ENCODE data around the gene TMX3. TPM values are rescaled to one million over a fixed set of nuclear protein-coding genes. Genes with fewer than 3 reads are reported as not detected.

Gene TMX3
- total RNA-seq, 1 donor: 94.5 TPM

DNA sequence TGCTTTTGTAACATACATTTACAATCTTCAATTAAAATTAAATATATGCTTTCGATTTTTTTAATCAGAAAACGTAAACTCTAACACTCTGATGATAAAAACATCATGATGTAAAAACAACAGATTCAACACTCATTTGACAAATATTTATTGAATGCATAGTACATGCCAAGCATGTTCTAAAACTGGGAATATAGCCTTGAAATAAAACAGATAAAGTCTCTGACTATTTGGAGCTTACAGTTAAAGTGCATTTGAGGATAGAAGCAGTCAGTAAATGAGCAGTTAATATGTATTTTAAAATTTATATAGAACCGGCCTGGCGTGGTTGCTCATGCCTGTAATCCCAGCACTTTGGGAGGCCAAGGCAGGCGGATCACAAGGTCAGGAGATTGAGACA lies 47.8 kb downstream of the TMX3 start:
- H3K27me3 ChIP-seq (ENCODE audit: insufficient read depth, low read length): no peaks in the 10 kb centered on the region
- TF ChIP-seq, protein P1, sequence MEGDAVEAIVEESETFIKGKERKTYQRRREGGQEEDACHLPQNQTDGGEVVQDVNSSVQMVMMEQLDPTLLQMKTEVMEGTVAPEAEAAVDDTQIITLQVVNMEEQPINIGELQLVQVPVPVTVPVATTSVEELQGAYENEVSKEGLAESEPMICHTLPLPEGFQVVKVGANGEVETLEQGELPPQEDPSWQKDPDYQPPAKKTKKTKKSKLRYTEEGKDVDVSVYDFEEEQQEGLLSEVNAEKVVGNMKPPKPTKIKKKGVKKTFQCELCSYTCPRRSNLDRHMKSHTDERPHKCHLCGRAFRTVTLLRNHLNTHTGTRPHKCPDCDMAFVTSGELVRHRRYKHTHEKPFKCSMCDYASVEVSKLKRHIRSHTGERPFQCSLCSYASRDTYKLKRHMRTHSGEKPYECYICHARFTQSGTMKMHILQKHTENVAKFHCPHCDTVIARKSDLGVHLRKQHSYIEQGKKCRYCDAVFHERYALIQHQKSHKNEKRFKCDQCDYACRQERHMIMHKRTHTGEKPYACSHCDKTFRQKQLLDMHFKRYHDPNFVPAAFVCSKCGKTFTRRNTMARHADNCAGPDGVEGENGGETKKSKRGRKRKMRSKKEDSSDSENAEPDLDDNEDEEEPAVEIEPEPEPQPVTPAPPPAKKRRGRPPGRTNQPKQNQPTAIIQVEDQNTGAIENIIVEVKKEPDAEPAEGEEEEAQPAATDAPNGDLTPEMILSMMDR (IDR thresholded peaks at IDR 0.05; ENCODE audit: extremely low read depth, low read depth, low read length): no peak
- H3K4me2 ChIP-seq (ENCODE audit: insufficient read depth, low read length): no peak overlapping the region
- no peaks in the 10 kb centered on the region for H3K79me2 ChIP-seq (ENCODE audit: insufficient read depth, low read length)
- no peak overlapping the region for H3K27ac ChIP-seq (ENCODE audit: low read depth, low read length)
- H3K4me3 ChIP-seq (ENCODE audit: insufficient read depth, low read length): no peak overlapping the region
- no peaks in the 10 kb centered on the region for H3K9me3 ChIP-seq (ENCODE audit: low read depth, low read length)
- H2AFZ ChIP-seq (ENCODE audit: low read length): no peak overlapping the region
- H3K4me1 ChIP-seq (ENCODE audit: insufficient read depth, low read length): peaks cover 7% of the 10 kb centered on the region
- no peak for DNase-seq (ENCODE audit: insufficient read length, low spot score, missing footprints)
- no peaks in the 10 kb centered on the region for H3K36me3 ChIP-seq (ENCODE audit: insufficient read depth, low read length)
- H4K20me1 ChIP-seq (ENCODE audit: insufficient read depth, low read length): no peaks in the 10 kb centered on the region

DNA sequence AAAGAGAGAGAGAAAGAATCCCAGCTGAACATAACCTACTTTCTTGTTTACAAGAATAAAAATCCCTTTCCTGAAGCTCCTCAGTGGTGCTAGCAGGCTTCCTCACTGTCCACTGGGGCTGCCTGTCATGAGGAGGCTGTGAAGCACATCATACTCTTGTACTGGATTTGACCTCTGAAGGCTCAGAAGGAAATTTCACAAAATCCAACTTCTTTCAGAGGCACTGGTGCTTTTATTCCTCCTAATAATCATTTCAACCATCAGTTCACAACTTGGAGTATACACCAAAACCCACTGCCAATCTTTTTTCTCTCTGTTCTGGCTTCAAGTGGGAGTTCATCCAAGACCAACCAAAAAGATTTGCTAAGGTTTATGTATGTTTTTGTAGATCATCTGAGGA lies 48.5 kb downstream of the TMX3 start:
- no peak overlapping the region for H3K27ac ChIP-seq (ENCODE audit: low read depth, low read length)
- no peaks in the 10 kb centered on the region for H3K79me2 ChIP-seq (ENCODE audit: insufficient read depth, low read length)
- H3K4me1 ChIP-seq (ENCODE audit: insufficient read depth, low read length): peaks cover 7% of the 10 kb centered on the region
- H3K4me2 ChIP-seq (ENCODE audit: insufficient read depth, low read length): no peak overlapping the region
- H4K20me1 ChIP-seq (ENCODE audit: insufficient read depth, low read length): no peaks in the 10 kb centered on the region
- H3K36me3 ChIP-seq (ENCODE audit: insufficient read depth, low read length): no peaks in the 10 kb centered on the region
- peak; percentile 2 for DNase-seq (ENCODE audit: insufficient read length, low spot score, missing footprints)
- no peaks in the 10 kb centered on the region for H3K9me3 ChIP-seq (ENCODE audit: low read depth, low read length)
- no peaks in the 10 kb centered on the region for H3K27me3 ChIP-seq (ENCODE audit: insufficient read depth, low read length)
- no peak overlapping the region for H3K4me3 ChIP-seq (ENCODE audit: insufficient read depth, low read length)
- H2AFZ ChIP-seq (ENCODE audit: low read length): peak overlapping the region; percentile 27
- TF ChIP-seq, protein P1 (IDR thresholded peaks at IDR 0.05; ENCODE audit: extremely low read depth, low read depth, low read length): no peak

DNA sequence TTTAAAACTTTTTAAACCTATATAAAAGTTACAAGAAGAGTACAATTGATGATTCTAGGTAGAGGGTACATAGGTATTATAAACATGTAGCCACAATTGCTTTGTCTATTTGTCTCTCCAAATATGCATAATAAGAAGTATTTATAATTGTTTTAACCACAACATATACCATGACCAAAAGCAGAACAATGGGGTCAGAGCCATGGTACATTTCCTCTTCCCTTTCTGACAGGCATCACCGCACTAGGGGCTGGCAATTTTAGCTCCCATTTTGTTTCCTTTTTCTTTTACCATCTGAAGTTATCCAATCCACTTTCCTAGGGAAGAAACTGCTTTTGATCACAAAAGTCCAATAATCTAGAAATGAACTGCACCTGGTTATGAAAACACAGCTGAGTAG lies 49.3 kb downstream of the TMX3 start:
- H3K27me3 ChIP-seq (ENCODE audit: insufficient read depth, low read length): no peaks in the 10 kb centered on the region
- no peaks in the 10 kb centered on the region for H3K79me2 ChIP-seq (ENCODE audit: insufficient read depth, low read length)
- no peaks in the 10 kb centered on the region for H3K36me3 ChIP-seq (ENCODE audit: insufficient read depth, low read length)
- H3K4me2 ChIP-seq (ENCODE audit: insufficient read depth, low read length): no peak overlapping the region
- no peak for DNase-seq (ENCODE audit: insufficient read length, low spot score, missing footprints)
- H4K20me1 ChIP-seq (ENCODE audit: insufficient read depth, low read length): no peaks in the 10 kb centered on the region
- H3K9me3 ChIP-seq (ENCODE audit: low read depth, low read length): no peaks in the 10 kb centered on the region
- no peak overlapping the region for H3K27ac ChIP-seq (ENCODE audit: low read depth, low read length)
- peaks cover 7% of the 10 kb centered on the region for H3K4me1 ChIP-seq (ENCODE audit: insufficient read depth, low read length)
- TF ChIP-seq, protein P1 (IDR thresholded peaks at IDR 0.05; ENCODE audit: extremely low read depth, low read depth, low read length): no peak
- H3K4me3 ChIP-seq (ENCODE audit: insufficient read depth, low read length): no peak overlapping the region
- H2AFZ ChIP-seq (ENCODE audit: low read length): no peak overlapping the region

DNA sequence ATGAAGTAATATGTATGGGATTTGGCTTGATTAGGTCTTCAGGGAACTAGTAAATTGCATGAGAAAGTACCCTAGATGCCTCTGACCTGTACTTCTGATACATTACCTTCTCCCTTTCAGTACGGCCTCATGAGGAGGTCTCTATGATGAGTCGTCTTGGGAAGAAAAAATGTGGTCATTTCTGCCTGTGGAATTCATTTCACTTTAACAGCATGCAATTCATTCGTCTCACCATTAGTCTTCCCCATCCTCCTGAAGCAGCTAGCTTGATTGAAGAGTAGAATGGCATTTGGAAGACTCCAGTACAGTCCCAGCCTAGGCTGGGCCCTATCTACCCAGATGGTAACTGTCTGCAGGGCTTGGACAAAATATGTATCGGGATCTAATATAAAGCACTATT lies 52.2 kb downstream of the TMX3 start:
- Histone ChIP-seq H2AFZ (ENCODE audit: low read length) (peak overlapping the region; percentile 6), H3K27me3 (ENCODE audit: insufficient read depth, low read length) (no peaks in the 10 kb centered on the region)
- TF ChIP-seq, protein P1 (IDR thresholded peaks at IDR 0.05; ENCODE audit: extremely low read depth, low read depth, low read length): peak; percentile 40

More for the DNA sequence above, 52.2 kb downstream of the TMX3 start:
- DNase-seq (ENCODE audit: insufficient read length, low spot score, missing footprints): no peak
- no peaks in the 10 kb centered on the region for H3K36me3 ChIP-seq (ENCODE audit: insufficient read depth, low read length)
- no peaks in the 10 kb centered on the region for H3K79me2 ChIP-seq (ENCODE audit: insufficient read depth, low read length)
- no peak overlapping the region for H3K4me2 ChIP-seq (ENCODE audit: insufficient read depth, low read length)
- no peaks in the 10 kb centered on the region for H4K20me1 ChIP-seq (ENCODE audit: insufficient read depth, low read length)
- no peak overlapping the region for H3K27ac ChIP-seq (ENCODE audit: low read depth, low read length)
- no peaks in the 10 kb centered on the region for H3K9me3 ChIP-seq (ENCODE audit: low read depth, low read length)
- H3K4me1 ChIP-seq (ENCODE audit: insufficient read depth, low read length): peaks cover 7% of the 10 kb centered on the region
- no peak overlapping the region for H3K4me3 ChIP-seq (ENCODE audit: insufficient read depth, low read length)
